ENCODE data around the gene ZNF598.

- TF ChIP-seq CTCF (conservative IDR thresholded peaks at IDR 0.05; ENCODE audit: low read depth in 2 of 2) (no peak), CREB1 (CRISPR knock-in tag; IDR thresholded peaks at IDR 0.05; ENCODE audit: low read depth) (no peak), ETS1 (IDR thresholded peaks at IDR 0.05) (no peak), REST (IDR thresholded peaks at IDR 0.05; ENCODE audit: unreplicated experiment) (no peak), EZH2 (IDR thresholded peaks at IDR 0.05; ENCODE audit: low read depth, unreplicated experiment) (no peak), NANOG (IDR thresholded peaks at IDR 0.05; ENCODE audit: borderline replicate concordance) (no peak), POLR2AphosphoS5 (IDR thresholded peaks at IDR 0.05; ENCODE audit: low read depth) (no peak)
These were observed 20.2 kb downstream of the ZNF598 start, which contains the start of gene SYNGR3 for GRCh38 chr16:1989209-1990100.

Data from GM23338 (cell line).